Dermis blood vessel endothelial cell (primary cell): Measurements from ENCODE around the gene RRM2. TPM values are rescaled to one million over a fixed set of nuclear protein-coding genes. Genes with fewer than 3 reads are reported as not detected.
"Not testable (repeated sequence)": the region's sequence is repeated elsewhere in the genome, so short reads cannot be mapped to it uniquely, and the experiment has no call there.

Experiments
- DNase-seq: peaks from one replicate; pipeline ENCODE4 v3.0.0; 2010
- total RNA-seq: library from RNA; depleted of rRNA; stranded (reverse); fragments of >200 nt; gene quantifications from 2 replicates; pipeline ENCODE4 v1.2.3, GENCODE V29; 2014

RRM2 gene
- total RNA-seq, 1 donor from 2014 or later, result 19.9 TPM

GRCh38 chr2:10132996-10133647, 10.6 kb downstream of the RRM2 start:
- DNase-seq, result no peak

GRCh38 chr2:10135296-10136089, 13.0 kb downstream of the RRM2 start:
- DNase-seq, result peak; percentile 27

GRCh38 chr2:10136101-10136934, 13.8 kb downstream of the RRM2 start:
- DNase-seq, result no peak

GRCh38 chr2:10137053-10137843, 14.7 kb downstream of the RRM2 start:
- no peak for DNase-seq

- DNase-seq, result no peak
Observed at GRCh38 chr2:10139536-10139935, 17.0 kb downstream of the RRM2 start.

- DNase-seq, result no peak
Observed at GRCh38 chr2:10140841-10141610, 18.5 kb downstream of the RRM2 start.

GRCh38 chr2:10141736-10142639, 19.4 kb downstream of the RRM2 start:
- DNase-seq, result peak; percentile 72

- no peak for DNase-seq
Observed at GRCh38 chr2:10142640-10142965, 20.1 kb downstream of the RRM2 start.

GRCh38 chr2:10144771-10145518, 22.4 kb downstream of the RRM2 start:
- no peak for DNase-seq

GRCh38 chr2:10145519-10146357, 23.2 kb downstream of the RRM2 start:
- no peak for DNase-seq

- no peak for DNase-seq
Observed at GRCh38 chr2:10146366-10147005, 23.9 kb downstream of the RRM2 start.

GRCh38 chr2:10147050-10147660, 24.6 kb downstream of the RRM2 start:
- DNase-seq, result not testable (repeated sequence)

- no peak for DNase-seq
Observed at GRCh38 chr2:10148268-10148667, 25.7 kb downstream of the RRM2 start.

GRCh38 chr2:10149635-10150034, 27.1 kb downstream of the RRM2 start:
- DNase-seq, result no peak

- DNase-seq, result no peak
Observed at GRCh38 chr2:10150436-10150835, 27.9 kb downstream of the RRM2 start.

- DNase-seq, result no peak
Observed at GRCh38 chr2:10151462-10151861, 28.9 kb downstream of the RRM2 start.

- DNase-seq, result no peak
Observed at GRCh38 chr2:10157293-10157692, 34.8 kb downstream of the RRM2 start.

GRCh38 chr2:10158681-10159080, 36.1 kb downstream of the RRM2 start:
- no peak for DNase-seq
